Endothelial cell of umbilical vein (primary cell): Measurements from ENCODE around the gene USP7.

Experiments
- CTCF ChIP-seq, 2 donors: IDR thresholded peaks; 1 replicate in 1 of 2; 2 replicates in 1 of 2; pipeline ENCODE4 v1.5.1; 2011; ENCODE audit warnings: low read length in 2 of 2, mild to moderate bottlenecking in 2 of 2, moderate library complexity in 2 of 2, control low read depth in 1 of 2, inconsistent platforms in 1 of 2, low read depth in 1 of 2; ENCODE audit not compliant: insufficient read depth in 1 of 2; ENCODE audit errors: extremely low read depth in 1 of 2
- EZH2 ChIP-seq: IDR thresholded peaks from 2 replicates; pipeline ENCODE4 v1.6.1; 2012; ENCODE audit warnings: borderline replicate concordance, low read depth, mild to moderate bottlenecking, moderate library complexity, low read length, inconsistent platforms; ENCODE audit not compliant: severe bottlenecking
- JUN ChIP-seq: IDR thresholded peaks from 2 replicates; pipeline ENCODE4 v1.6.1; 2011; ENCODE audit warnings: borderline replicate concordance, low read depth; ENCODE audit not compliant: insufficient read length, insufficient read depth
- MYC ChIP-seq: IDR thresholded peaks from one replicate; pipeline ENCODE4 v1.6.1; 2011; ENCODE audit warnings: mild to moderate bottlenecking, low read depth, low read length
- POLR2A ChIP-seq: IDR thresholded peaks from 2 replicates; pipeline ENCODE4 v1.6.1; 2012; ENCODE audit warnings: low read depth, mild to moderate bottlenecking, control low read depth, low read length
- POLR2AphosphoS5 ChIP-seq: IDR thresholded peaks from 2 replicates; pipeline ENCODE4 v1.6.1; 2012; ENCODE audit warnings: low read depth, mild to moderate bottlenecking, control low read depth, low read length, moderate library complexity; ENCODE audit not compliant: insufficient read depth
- TF ChIP-seq, protein P1 (sequence below): IDR thresholded peaks from 2 replicates; pipeline ENCODE4 v1.6.1; 2011; ENCODE audit not compliant: insufficient read depth, insufficient read length

DNA sequence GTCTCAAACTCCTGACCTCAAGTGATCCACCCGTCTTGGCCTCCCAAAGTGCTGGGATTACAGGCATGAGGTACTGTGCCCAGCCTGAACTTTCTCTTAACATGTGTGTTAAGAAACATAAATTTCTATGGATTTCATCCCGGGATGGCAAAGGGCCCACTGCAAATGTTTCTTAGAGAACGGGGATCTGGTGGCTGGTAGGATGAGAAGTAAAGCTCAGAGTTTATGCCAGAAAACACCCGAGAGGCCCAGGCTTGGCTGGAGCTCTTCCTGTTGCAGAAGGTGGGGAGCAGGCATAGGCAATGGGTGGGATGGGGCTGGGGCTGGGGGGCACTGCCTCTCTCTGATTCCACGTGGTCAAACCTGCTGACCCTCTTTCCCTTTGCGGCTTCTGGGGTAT, 89.3 kb downstream of the USP7 start:
- TF ChIP-seq CTCF (IDR thresholded peaks at IDR 0.05; ENCODE audit: extremely low read depth in 1 of 2, insufficient read depth in 1 of 2, low read depth in 1 of 2, low read length in 2 of 2) (no peak), EZH2 (no peak), POLR2AphosphoS5 (no peak), POLR2A (no peak), MYC (no peak), JUN (no peak)
- TF ChIP-seq, protein P1, sequence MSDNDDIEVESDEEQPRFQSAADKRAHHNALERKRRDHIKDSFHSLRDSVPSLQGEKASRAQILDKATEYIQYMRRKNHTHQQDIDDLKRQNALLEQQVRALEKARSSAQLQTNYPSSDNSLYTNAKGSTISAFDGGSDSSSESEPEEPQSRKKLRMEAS: no peak
